IMR-90 (cell line): Measurements from ENCODE around the gene A3GALT2. TPM values are rescaled to one million over a fixed set of nuclear protein-coding genes. Genes with fewer than 3 reads are reported as not detected.

Source experiments
- ATAC-seq: fragments of 200-7000 bp; cut with Tn5 transposase; 2 replicates; pipeline ENCODE4 v1.9.1; 2020; ENCODE audit warnings: low read depth, mild to moderate bottlenecking, moderate library complexity
- BruUV-seq: library from RNA; stranded (reverse); fragments of 400-500 nt; replicated peaks from 2 replicates; lab custom pipeline; 2021; lab: Mats Ljungman, UMichigan
- CTCF ChIA-PET: fragments of 300-600 bp; formaldehyde crosslinking; extraction: SDS; loops from one replicate; lab custom pipeline; 2021; ENCODE audit warnings: antibody characterized with exemption; lab: Yijun Ruan, JAX
- POLR2A ChIA-PET: fragments of 300-600 bp; sonication (Branson Sonifier 250); formaldehyde crosslinking; loops from one replicate; lab custom pipeline; 2022; ENCODE audit warnings: antibody characterized with exemption; ENCODE audit not compliant: unreplicated experiment; lab: Charles Lee
- DNase-seq: peaks from one replicate; pipeline ENCODE4 v3.0.0; 2013
- H2AFZ ChIP-seq: replicated peaks from 2 replicates; pipeline ENCODE3; 2013; ENCODE audit warnings: low read length, mild to moderate bottlenecking; ENCODE audit not compliant: poor library complexity
- H2AK5ac ChIP-seq: 2 replicates; pipeline ENCODE4 v1.6.1; 2013; ENCODE audit warnings: low read depth, low read length, inconsistent platforms
- H2AK9ac ChIP-seq: replicated peaks from 2 replicates; pipeline ENCODE3; 2013; ENCODE audit warnings: mild to moderate bottlenecking, low read depth, low read length, moderate library complexity; ENCODE audit not compliant: poor library complexity
- H2BK120ac ChIP-seq: 2 replicates; pipeline ENCODE4 v1.6.1; 2013; ENCODE audit warnings: low read depth, low read length, inconsistent platforms
- H2BK15ac ChIP-seq: 3 replicates; pipeline ENCODE4 v1.6.1; 2013; ENCODE audit warnings: low read depth, low read length, inconsistent platforms
- H2BK20ac ChIP-seq: 2 replicates; pipeline ENCODE4 v1.6.1; 2013; ENCODE audit warnings: low read depth, mild to moderate bottlenecking, inconsistent platforms, low read length, moderate library complexity
- H2BK5ac ChIP-seq: 2 replicates; pipeline ENCODE4 v1.6.1; 2013; ENCODE audit warnings: mild to moderate bottlenecking, low read depth, low read length, inconsistent platforms; ENCODE audit not compliant: poor library complexity, severe bottlenecking
- H3K14ac ChIP-seq: replicated peaks from 2 replicates; pipeline ENCODE4 v1.6.1; 2013; ENCODE audit warnings: low read depth, low read length, inconsistent platforms
- H3K18ac ChIP-seq: 2 replicates; pipeline ENCODE4 v1.6.1; 2013; ENCODE audit warnings: low read depth, low read length, control low read depth
- H3K23ac ChIP-seq: 2 replicates; pipeline ENCODE4 v1.6.1; 2013; ENCODE audit warnings: low read depth, low read length, inconsistent platforms
- H3K27ac ChIP-seq: 2 replicates; pipeline ENCODE4 v1.5.1; 2013; ENCODE audit warnings: mild to moderate bottlenecking, control low read depth, low read length; ENCODE audit not compliant: insufficient read depth
- H3K27me3 ChIP-seq: 2 replicates; pipeline ENCODE4 v1.6.1; 2013; ENCODE audit warnings: low read length; ENCODE audit not compliant: control insufficient read depth, insufficient read depth
- H3K36me3 ChIP-seq: 2 replicates; pipeline ENCODE4 v1.6.1; 2013; ENCODE audit warnings: low read length, mixed read lengths; ENCODE audit not compliant: control insufficient read depth, insufficient read depth
- H3K4ac ChIP-seq: 2 replicates; pipeline ENCODE4 v1.6.1; 2013; ENCODE audit warnings: low read depth, low read length, inconsistent platforms
- H3K4me1 ChIP-seq: 2 replicates; pipeline ENCODE4 v1.6.1; 2013; ENCODE audit warnings: low read length, mixed read lengths; ENCODE audit not compliant: control insufficient read depth, insufficient read depth
- H3K4me2 ChIP-seq: 2 replicates; pipeline ENCODE4 v1.6.1; 2013; ENCODE audit warnings: low read depth, mild to moderate bottlenecking, control low read depth, low read length, moderate library complexity
- H3K4me3 ChIP-seq: 2 replicates; pipeline ENCODE4 v1.5.1; 2013; ENCODE audit warnings: low read depth, mild to moderate bottlenecking, control low read depth, low read length, moderate library complexity; ENCODE audit not compliant: insufficient read depth
- H3K56ac ChIP-seq: 2 replicates; pipeline ENCODE4 v1.6.1; 2013; ENCODE audit warnings: low read length, inconsistent platforms; ENCODE audit not compliant: insufficient read depth; ENCODE audit errors: extremely low read depth
- H3K79me1 ChIP-seq, 2 experiments: 2 replicates each; pipeline ENCODE4 v1.6.1; 2013; ENCODE audit warnings: low read length in 2 of 2, inconsistent platforms in 1 of 2, low read depth in 1 of 2
- H3K9ac ChIP-seq: 2 replicates; pipeline ENCODE4 v1.6.1; 2013; ENCODE audit warnings: low read depth, low read length, control low read depth
- H3K9me1 ChIP-seq: 2 replicates; pipeline ENCODE4 v1.6.1; 2013; ENCODE audit warnings: low read length, inconsistent platforms; ENCODE audit not compliant: insufficient read depth
- H3K9me3 ChIP-seq: 2 replicates; pipeline ENCODE4 v1.6.1; 2013; ENCODE audit warnings: low read length; ENCODE audit not compliant: control insufficient read depth, insufficient read depth
- H4K20me1 ChIP-seq: 2 replicates; pipeline ENCODE4 v1.6.1; 2013; ENCODE audit warnings: low read length, inconsistent platforms; ENCODE audit not compliant: insufficient read depth
- H4K5ac ChIP-seq: 2 replicates; pipeline ENCODE4 v1.6.1; 2013; ENCODE audit warnings: mild to moderate bottlenecking, low read depth, low read length, control low read depth
- H4K8ac ChIP-seq, 2 experiments: 2 replicates each; pipeline ENCODE4 v1.6.1; 2013; ENCODE audit warnings: low read depth in 2 of 2, low read length in 2 of 2, control low read depth in 1 of 2, inconsistent platforms in 1 of 2
- H4K91ac ChIP-seq: 2 replicates; pipeline ENCODE4 v1.6.1; 2013; ENCODE audit warnings: low read depth, low read length, inconsistent platforms; ENCODE audit not compliant: insufficient read depth
- CEBPB ChIP-seq: IDR thresholded peaks from 2 replicates; pipeline ENCODE4 v1.6.1; 2012; ENCODE audit warnings: low read depth, low read length, improper control_type of control experiment
- CHD1 ChIP-seq: IDR thresholded peaks from 2 replicates; pipeline ENCODE4 v1.6.1; 2012; ENCODE audit warnings: low read depth, low read length, improper control_type of control experiment
- ELK1 ChIP-seq: fragments of 150-350 bp; IDR thresholded peaks from 2 replicates; pipeline ENCODE4 v1.6.1; 2016; ENCODE audit warnings: low read depth, mild to moderate bottlenecking, low read length, moderate library complexity, borderline replicate concordance
- FOS ChIP-seq: fragments of 150-350 bp; IDR thresholded peaks from 2 replicates; pipeline ENCODE4 v1.6.1; 2016; ENCODE audit warnings: low read depth, low read length
- MAZ ChIP-seq: IDR thresholded peaks from 2 replicates; pipeline ENCODE4 v1.6.1; 2012; ENCODE audit warnings: low read depth, mild to moderate bottlenecking, low read length, improper control_type of control experiment, moderate library complexity, borderline replicate concordance
- RFX5 ChIP-seq: IDR thresholded peaks from 2 replicates; pipeline ENCODE4 v1.8.0; 2012; ENCODE audit warnings: low read depth, mild to moderate bottlenecking, low read length, moderate library complexity
- WGBS, 2 experiments: methylation state at CpG; one replicate each; pipeline versions ENCODE4 v1.1.5 to v1.1.7; 2013; ENCODE audit warnings: missing lambda C conversion rate in 2 of 2; ENCODE audit not compliant: insufficient read length in 1 of 2; ENCODE audit errors: extremely low coverage in 2 of 2; 5-methylcytosine and 5-hydroxymethylcytosine counted together
- dilution Hi-C: fragments of 300-500 bp; cut with HindIII; formaldehyde crosslinking; loops from one replicate; pipeline ENCODE4 v1.14.3; 2018; ENCODE audit warnings: low sequenced_read_pairs; ENCODE audit not compliant: unreplicated experiment
- in situ Hi-C: fragments of 300-500 bp; cut with MboI; formaldehyde crosslinking; loops from 3 replicates; pipeline ENCODE4 v1.14.3; 2019; ENCODE audit warnings: low sequenced_read_pairs, inconsistent platforms, mixed read lengths
- intact Hi-C: fragments of 100-400 bp; cut with micrococcal nuclease; formaldehyde crosslinking; loops from 2 replicates; pipeline ENCODE4 v1.10.0; 2022
- polyA plus RNA-seq, 3 experiments: library from polyadenylated mRNA; depleted of rRNA; stranded (reverse); fragments of >200 nt; gene quantifications; 2 replicates each; pipeline ENCODE4 v1.2.3, GENCODE V29; 2012; ENCODE audit warnings: low replicate concordance in 1 of 3
- total RNA-seq: library from RNA; depleted of rRNA; stranded (reverse); fragments of >200 nt; gene quantifications from 2 replicates; pipeline ENCODE4 v1.2.3, GENCODE V29; 2012

Gene A3GALT2
- total and polyA plus RNA-seq, 2 of the 4 experiments (the other 2 are of a cell fraction): not detected

- no peak overlapping the region for H3K56ac ChIP-seq
- H3K4me3 ChIP-seq: no peak overlapping the region
- no peak overlapping the region for H3K18ac ChIP-seq
- no peak overlapping the region for H3K4me2 ChIP-seq
- no peak overlapping the region for H2AK9ac ChIP-seq
- peaks cover 33% of the 10 kb centered on the region for H3K36me3 ChIP-seq
- no peaks in the 10 kb centered on the region for H3K9me3 ChIP-seq
- in situ Hi-C loops (no loop called here), intact Hi-C loops (no loop called here), dilution Hi-C loops (no loop called here)
- CTCF ChIA-PET: interaction anchor here (1.1 kb wide), 2 partner anchors 24 to 138 kb away, joined by 3 to 4 read pairs; no protein-coding TSS in a partner anchor
- no peak overlapping the region for H4K8ac ChIP-seq
- WGBS, 2 experiments: 88% methylated on average over 1 of the region's 12 CpGs; no CpG with 5 or more reads in 1 of the 2 experiments
- H3K4me1 ChIP-seq: peaks cover 9% of the 10 kb centered on the region
- no TSS peak for BruUV-seq
- H3K27me3 ChIP-seq: no peaks in the 10 kb centered on the region
- H2AFZ ChIP-seq: no peak overlapping the region
- TF ChIP-seq CHD1: no peak
- TF ChIP-seq MAZ: no peak
- no peak for TF ChIP-seq ELK1
- TF ChIP-seq RFX5: no peak
- no peak for TF ChIP-seq FOS
- no peak for TF ChIP-seq CEBPB
- no peak overlapping the region for H3K23ac ChIP-seq
- H4K91ac ChIP-seq: no peak overlapping the region
- DNase-seq (no peak), ATAC-seq (peak; percentile 8; the same call in 1 of the 2 replicates)
- peaks cover 34% of the 10 kb centered on the region for H4K20me1 ChIP-seq
- H2BK20ac ChIP-seq: no peak overlapping the region
- H3K14ac ChIP-seq: no peak overlapping the region
- H3K9ac ChIP-seq: no peak overlapping the region
- no peak overlapping the region for H3K27ac ChIP-seq
- H2BK5ac ChIP-seq: no peak overlapping the region
- H3K9me1 ChIP-seq: peaks cover 16% of the 10 kb centered on the region; the same call in 1 of the 2 replicates
- H2BK120ac ChIP-seq: no peak overlapping the region
- peaks cover 6 to 21% of the 10 kb centered on the region in 2 experiments; a peak in 3 of 4 replicates for H3K79me1 ChIP-seq
- H4K5ac ChIP-seq: no peak overlapping the region
- H3K4ac ChIP-seq: no peak overlapping the region
- POLR2A ChIA-PET: interaction anchor here (0.6 kb wide), 1 partner anchor 15 kb away, joined by 4 read pairs; no protein-coding TSS in a partner anchor
- H2AK5ac ChIP-seq: no peak overlapping the region
- H2BK15ac ChIP-seq: no peak overlapping the region
Measured at GRCh38 chr1:33319949-33320618, 814 bp downstream of the A3GALT2 start.
